ENCODE results near the gene PURB.

Gene PURB
- total RNA-seq = 54.5 to 158 (median 117) reads per million in 17 experiments

- peak; percentile 98 to 99 (median 99) for DNase-seq
These were observed at the start of gene PURB for GRCh38 chr7:44885394-44886317. Gene PURB, minus strand, starts transcription at chr7:44885530. Its CDS starts 182 bp downstream, at chr7:44885348.

GRCh38 chr7:44935016-44935415, 49.7 kb upstream of the PURB start:
- no peak for DNase-seq

GRCh38 chr7:44934510-44934909, 49.2 kb upstream of the PURB start:
- peak in 3 of 4 experiments; percentile 9 to 36 (median 30) for DNase-seq

DNA sequence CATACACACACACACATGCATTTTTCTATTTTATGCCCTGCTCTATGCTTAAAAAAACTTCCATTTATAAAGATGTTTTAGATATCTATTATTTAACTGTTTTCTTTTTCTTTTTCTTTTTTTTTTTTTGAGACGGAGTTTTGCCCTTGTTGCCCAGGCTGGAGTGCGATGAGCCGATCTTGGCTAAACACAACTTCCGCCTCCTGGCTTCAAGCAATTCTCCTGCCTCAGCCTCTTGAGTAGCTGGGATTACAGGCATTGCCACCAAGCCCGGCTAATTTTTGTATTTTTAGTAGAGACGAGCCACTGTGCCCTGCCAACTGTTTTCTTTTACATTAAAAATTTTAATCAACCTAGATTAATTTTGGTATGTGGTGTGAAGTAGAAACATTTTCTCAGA, 45.6 kb upstream of the PURB start:
- no peak for DNase-seq

DNA sequence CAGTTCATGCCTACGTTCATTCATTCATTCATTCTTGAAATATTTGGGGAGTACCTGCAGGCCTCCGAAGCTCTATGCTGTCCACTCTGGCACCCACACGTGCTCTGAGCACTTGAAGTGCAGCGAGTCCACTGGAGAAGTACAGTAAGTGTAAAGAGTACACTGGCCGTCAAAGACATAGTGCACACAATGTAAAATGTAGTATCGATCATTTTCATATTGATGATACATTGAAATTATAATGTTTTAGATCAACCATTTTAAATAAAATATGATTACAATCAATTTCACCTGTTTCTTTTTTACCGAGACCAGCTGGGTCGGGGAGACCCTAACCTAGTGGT, 37.0 kb upstream of the PURB start:
- DNase-seq = no peak

DNA sequence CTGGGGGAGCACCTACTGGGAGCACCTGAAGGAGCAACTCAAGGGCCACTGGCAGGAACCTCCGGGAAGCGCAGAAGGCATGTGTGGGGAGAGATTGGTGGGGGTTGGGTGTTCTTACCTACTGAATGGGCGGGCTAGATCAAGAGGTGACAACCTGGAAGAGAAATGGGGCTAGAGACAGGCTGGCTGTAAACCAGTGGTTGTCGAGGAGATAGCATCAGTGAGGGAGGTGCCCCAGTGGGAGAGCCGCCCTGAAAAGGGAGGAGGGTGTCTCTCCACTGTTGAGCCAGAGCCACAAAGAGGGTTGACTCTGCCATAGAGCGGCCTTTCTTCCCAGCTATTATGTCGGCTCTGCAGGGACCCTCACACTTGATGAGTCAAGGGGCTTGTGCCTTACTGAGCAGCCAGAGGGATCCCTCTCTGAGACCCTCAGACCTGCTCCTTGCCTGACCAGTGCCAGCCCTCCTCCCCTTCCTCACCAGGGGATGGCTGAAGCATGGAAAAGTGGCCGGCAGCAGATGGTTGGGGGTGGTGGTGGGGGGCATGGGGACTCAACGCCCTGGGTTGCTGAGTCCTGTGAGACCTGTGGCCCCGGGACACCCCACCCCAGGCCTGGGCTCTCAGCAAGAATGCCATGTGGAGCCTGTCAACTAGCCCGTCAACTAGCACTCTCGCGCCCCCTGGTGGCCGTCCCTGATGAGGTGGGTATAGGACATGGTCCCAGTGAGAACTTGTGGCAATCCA, 36.4 kb upstream of the PURB start:
- DNase-seq = peak; percentile 88 to 97 (median 94)

GRCh38 chr7:44920119-44920518, 34.8 kb upstream of the PURB start:
- peak in 1 of 4 experiments; percentile 17 for DNase-seq

- DNase-seq = no peak
These were observed 32.7 kb upstream of the PURB start for GRCh38 chr7:44918029-44918428.

DNA sequence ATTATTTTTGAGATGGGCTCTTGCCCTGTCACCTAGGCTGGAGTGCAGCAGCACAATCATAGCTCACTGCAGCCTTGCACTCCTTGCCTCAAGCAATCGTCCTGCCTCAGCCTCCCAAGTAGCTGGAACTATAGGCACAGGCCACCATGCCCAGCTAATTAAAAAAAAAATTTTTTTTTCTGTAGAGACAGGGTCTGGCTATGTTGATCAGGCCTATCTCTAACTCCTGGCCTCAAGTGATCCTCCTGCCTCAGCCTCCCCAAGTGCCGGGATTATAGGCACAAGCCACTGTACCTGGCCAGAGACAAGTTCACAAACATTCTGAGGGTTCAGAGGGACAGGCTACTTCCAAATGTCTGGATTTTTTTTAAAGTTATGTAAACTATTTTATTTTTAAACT, 32.1 kb upstream of the PURB start:
- DNase-seq = no peak

DNA sequence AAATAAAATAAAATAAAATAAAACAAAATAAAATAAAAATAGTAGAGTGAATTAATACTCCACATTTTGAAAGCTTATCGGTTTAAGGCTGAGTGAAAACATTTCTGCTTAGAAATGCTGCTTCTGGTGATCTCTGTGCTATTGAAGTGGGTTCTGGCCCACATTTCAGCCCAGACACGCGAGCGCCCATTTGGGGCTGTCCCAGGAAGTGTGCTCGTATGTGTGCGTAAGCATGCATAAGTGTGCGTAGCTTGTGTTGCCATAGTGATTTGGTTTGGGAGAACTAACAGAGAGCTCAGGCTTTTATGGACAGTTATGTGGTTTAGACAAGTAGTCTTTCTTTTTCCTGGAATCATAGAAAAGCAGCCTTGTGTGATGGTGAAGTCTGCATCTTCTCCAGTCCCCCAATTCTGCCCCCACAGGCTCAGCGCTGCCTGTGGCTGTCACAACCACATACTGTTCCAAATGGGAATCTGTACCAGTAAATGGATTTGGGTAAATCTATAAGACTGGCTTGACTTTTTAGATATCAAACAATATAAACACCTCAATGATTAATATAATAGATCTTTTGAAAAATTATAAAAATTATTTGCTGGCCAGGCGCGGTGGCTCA, 29.8 kb upstream of the PURB start:
- DNase-seq = peak in 3 of 4 experiments; percentile 70 to 81 (median 78)

GRCh38 chr7:44912775-44913347, 27.5 kb upstream of the PURB start:
- no peak for DNase-seq

DNA sequence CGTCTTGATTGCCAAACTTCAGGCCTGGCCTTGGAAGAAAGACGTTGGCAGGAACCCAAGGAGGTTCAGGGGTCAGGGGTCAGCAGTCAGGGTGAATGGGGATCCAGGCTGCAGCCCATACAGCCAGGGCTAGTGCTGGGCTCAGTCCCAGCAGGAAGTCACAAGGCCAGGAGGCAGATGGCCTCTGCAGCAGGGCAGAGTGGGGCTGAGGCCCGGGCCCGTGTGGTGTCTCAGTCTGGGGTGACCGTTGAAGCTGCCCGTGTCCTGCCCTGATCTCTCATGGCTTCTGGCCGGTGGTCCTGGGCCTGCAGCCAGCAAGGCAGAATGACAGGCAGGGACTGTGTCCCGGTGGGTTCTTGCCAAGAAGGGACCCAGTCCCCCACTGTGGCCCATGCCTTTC, 26.6 kb upstream of the PURB start:
- DNase-seq = peak in 2 of 4 experiments; percentile 21 to 32

- DNase-seq = peak in 2 of 4 experiments; percentile 15 to 26
These were observed 24.5 kb upstream of the PURB start for GRCh38 chr7:44909596-44910389.

GRCh38 chr7:44906965-44907364, 21.6 kb upstream of the PURB start:
- no peak for DNase-seq

- no peak for DNase-seq
These were observed 19.8 kb upstream of the PURB start for GRCh38 chr7:44905002-44905635.

DNA sequence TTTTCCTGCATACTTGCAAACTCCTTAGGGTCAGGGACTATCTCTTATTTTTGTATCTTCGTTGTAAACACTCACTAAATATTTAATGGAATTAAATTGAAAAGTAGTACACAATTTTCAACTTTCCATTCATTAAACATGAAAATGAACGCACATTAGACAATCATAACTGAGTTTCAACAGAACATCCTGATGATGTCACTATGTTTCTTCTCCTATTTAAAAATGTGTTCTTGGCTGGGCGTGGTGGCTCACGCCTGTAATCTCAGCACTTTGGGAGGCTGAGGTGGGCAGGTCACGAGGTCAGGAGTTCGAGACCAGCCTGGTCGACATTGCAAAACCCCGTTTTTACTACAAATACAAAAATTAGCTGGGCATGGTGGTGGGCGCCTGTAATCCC, 14.1 kb upstream of the PURB start:
- no peak for DNase-seq

DNA sequence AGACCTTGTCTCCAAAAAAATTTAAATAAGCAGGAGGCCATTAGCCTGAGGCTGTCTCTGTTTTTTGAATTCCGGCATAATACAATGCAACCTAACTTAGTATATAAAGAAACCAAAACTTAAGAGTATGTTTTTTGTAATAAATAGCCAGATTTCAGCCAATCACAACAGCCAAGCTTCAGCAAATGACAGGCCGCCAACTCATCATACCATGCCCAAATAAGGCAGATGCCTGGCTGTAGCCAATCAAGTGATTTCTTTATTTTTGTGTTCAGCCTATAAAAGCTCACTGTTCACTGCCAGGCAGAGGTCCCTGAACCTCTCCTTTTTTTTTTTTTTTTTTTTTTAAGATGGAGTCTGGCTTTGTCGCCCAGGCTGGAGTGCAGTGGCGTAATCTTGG, 12.7 kb upstream of the PURB start:
- no peak for DNase-seq

- DNase-seq = peak in 3 of 4 experiments; percentile 32 to 59 (median 41)
These were observed 12.0 kb upstream of the PURB start for GRCh38 chr7:44897309-44897708.

DNA sequence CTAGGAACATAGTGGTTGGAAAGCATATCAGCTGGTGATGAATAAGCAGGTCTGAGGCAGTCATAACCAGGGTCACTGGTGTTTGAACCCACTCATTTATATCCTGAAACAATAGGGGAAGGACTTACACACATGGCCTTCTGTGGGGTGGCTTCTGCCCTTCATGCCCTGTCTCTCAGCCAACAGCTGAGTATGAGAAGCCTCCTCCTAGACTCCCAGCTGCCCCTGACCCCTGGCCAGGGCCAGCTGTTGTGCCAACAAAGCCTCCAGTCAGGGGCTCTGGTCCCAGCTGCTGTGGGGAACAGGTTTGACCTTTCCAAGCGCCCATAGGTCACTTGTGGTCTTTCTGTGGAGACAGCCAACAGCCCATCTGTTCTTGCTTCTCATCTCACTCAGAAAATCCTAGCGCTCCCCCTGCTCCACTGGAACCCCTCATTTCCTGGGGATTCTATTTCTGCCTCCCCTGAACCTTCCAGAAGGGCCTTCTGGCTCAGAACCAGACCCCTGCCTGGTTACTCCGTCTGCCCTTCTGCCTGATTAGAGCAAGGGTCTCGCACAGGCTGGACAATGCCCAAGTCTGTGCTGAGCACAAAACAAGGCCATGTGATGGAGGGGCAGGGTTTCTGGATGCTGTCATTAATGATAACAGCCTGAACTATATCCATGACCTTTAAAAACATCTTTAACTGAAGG, 9.7 kb upstream of the PURB start:
- DNase-seq = peak; percentile 34 to 73 (median 64)

DNA sequence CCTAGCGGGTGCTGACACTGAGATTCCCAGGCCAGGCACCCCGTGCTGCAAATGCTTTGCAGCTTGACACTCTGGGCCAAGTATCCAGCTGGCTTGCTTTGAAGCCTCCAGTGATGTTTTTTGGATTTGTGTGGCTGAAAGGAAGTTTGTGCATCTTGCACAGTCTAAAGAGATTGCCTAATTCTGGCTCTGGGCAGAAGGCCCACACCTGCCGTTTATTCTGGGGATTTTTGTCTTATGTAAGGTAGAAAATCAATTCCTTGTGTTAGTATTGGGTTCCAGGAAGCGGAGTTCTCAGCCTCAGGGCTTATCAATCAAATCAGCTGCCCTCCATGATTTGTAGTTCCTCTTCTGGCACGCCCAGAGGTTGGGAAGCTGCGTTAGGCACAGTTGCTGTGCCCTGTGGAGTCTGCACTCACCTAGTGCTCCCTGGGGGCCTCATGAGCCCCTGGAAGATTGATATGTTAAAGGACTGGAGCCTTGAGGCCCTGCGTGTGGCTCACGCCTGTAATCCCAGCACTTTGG, 8.4 kb upstream of the PURB start:
- DNase-seq = peak in 1 of 4 experiments; percentile 34

Data from suppressor macrophage (primary cell).